Ishikawa (cell line): ENCODE measurements around the gene HCN4.

Experiments
- CEBPB ChIP-seq: IDR thresholded peaks from 2 replicates; pipeline ENCODE4 v1.6.1; 2012
- CREB1 ChIP-seq: IDR thresholded peaks from 2 replicates; pipeline ENCODE4 v1.6.1; 2012; ENCODE audit warnings: low read depth
- EGR1 ChIP-seq: IDR thresholded peaks from 2 replicates; pipeline ENCODE4 v1.6.1; 2012
- EP300 ChIP-seq: IDR thresholded peaks from 2 replicates; pipeline ENCODE4 v1.6.1; 2012; ENCODE audit warnings: borderline replicate concordance
- FOXM1 ChIP-seq: IDR thresholded peaks from 2 replicates; pipeline ENCODE4 v1.6.1; 2012; ENCODE audit warnings: low read depth, borderline replicate concordance
- NFIC ChIP-seq: IDR thresholded peaks from 2 replicates; pipeline ENCODE4 v1.6.1; 2012
- RAD21 ChIP-seq: IDR thresholded peaks from 2 replicates; pipeline ENCODE4 v1.6.1; 2012; ENCODE audit warnings: low read depth
- TAF1 ChIP-seq: IDR thresholded peaks from 2 replicates; pipeline ENCODE4 v1.6.1; 2012; ENCODE audit warnings: low read depth, mild to moderate bottlenecking
- TCF12 ChIP-seq: IDR thresholded peaks from 2 replicates; pipeline ENCODE4 v1.6.1; 2012; ENCODE audit warnings: low read depth
- TEAD4 ChIP-seq: IDR thresholded peaks from 2 replicates; pipeline ENCODE4 v1.6.1; 2012
- YY1 ChIP-seq: IDR thresholded peaks from 2 replicates; pipeline ENCODE4 v1.6.1; 2012; ENCODE audit warnings: low read depth
- ZBTB7A ChIP-seq: IDR thresholded peaks from 2 replicates; pipeline ENCODE4 v1.6.1; 2012; ENCODE audit warnings: low read depth
- TF ChIP-seq, protein P1 (sequence below): IDR thresholded peaks from 2 replicates; pipeline ENCODE4 v1.6.1; 2012
- TF ChIP-seq, protein P2 (sequence below): IDR thresholded peaks from 2 replicates; pipeline ENCODE4 v1.6.1; 2012
- TF ChIP-seq, protein P3 (sequence below): IDR thresholded peaks from 2 replicates; pipeline ENCODE4 v1.6.1; 2012; ENCODE audit warnings: low read depth, mild to moderate bottlenecking

Gene HCN4

DNA sequence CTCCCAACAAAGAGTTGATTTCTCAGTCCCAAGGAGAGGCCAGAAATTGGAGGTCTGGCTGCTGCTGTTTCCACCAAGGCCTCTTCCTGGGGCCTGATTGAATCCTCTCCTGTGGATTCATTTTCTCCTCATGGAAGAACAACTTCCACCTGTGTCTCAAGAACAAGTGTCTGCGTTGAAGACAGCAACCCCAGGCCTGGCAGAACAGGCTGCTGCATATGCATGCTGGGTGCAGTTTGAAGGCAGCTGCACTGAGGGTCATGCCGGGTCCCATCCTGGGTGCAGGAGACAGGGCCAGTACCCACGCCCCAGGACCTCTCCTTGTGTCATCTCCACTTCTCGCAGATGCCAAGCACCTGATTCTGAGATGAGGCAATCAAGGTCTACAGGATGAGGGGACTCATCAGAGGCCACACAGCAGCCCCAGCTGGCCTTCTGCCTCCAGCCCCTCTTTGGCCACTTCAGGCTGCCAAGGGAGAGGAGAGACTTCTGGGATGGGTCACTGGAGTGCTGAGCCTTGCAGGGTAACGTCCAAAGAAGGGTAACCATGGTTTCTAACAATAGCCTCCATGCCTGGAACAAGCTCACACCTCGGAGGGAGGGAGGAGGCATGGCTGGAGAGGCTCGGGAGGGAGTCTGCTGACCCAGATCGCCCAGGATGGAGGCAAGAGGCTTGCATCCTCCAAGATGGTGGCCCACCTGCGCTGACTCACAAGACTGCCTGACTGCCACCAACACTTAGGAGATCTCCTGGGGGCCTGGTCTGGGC is 30.0 kb downstream of the HCN4 start:
- no peak for TF ChIP-seq EP300
- TF ChIP-seq RAD21 = no peak
- no peak for TF ChIP-seq CREB1
- TF ChIP-seq, protein P1, sequence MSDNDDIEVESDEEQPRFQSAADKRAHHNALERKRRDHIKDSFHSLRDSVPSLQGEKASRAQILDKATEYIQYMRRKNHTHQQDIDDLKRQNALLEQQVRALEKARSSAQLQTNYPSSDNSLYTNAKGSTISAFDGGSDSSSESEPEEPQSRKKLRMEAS = no peak
- no peak for TF ChIP-seq TEAD4
- TF ChIP-seq TCF12 = no peak
- TF ChIP-seq ZBTB7A = no peak
- no peak for TF ChIP-seq NFIC
- TF ChIP-seq, protein P2, sequence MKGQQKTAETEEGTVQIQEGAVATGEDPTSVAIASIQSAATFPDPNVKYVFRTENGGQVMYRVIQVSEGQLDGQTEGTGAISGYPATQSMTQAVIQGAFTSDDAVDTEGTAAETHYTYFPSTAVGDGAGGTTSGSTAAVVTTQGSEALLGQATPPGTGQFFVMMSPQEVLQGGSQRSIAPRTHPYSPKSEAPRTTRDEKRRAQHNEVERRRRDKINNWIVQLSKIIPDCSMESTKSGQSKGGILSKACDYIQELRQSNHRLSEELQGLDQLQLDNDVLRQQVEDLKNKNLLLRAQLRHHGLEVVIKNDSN = no peak
- TF ChIP-seq CEBPB = no peak
- no peak for TF ChIP-seq FOXM1

DNA sequence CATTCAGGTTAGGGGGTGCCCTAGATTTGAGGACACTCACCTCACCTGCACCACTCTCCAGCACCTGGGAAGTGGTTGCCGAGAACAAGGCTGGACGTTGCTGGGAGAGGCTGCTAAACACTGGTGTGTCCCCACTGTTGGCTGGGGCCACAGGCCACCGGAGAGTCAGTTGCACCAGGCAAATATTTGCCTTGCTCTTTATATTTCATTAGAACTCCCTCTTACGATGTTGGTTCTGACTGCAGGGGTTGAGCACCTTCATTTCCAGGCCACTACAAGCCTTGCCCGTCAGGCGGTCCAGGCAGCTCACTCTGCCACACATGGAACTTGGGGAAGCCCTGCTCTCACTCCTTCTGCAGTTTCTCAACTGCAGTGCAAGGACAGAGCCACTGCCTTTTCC is 30.7 kb downstream of the HCN4 start:
- TF ChIP-seq ZBTB7A (no peak), FOXM1 (no peak), TCF12 (no peak), EP300 (no peak), TAF1 (no peak), CEBPB (no peak), YY1 (no peak), CREB1 (no peak), TEAD4 (no peak), NFIC (no peak)
- TF ChIP-seq, protein P3, sequence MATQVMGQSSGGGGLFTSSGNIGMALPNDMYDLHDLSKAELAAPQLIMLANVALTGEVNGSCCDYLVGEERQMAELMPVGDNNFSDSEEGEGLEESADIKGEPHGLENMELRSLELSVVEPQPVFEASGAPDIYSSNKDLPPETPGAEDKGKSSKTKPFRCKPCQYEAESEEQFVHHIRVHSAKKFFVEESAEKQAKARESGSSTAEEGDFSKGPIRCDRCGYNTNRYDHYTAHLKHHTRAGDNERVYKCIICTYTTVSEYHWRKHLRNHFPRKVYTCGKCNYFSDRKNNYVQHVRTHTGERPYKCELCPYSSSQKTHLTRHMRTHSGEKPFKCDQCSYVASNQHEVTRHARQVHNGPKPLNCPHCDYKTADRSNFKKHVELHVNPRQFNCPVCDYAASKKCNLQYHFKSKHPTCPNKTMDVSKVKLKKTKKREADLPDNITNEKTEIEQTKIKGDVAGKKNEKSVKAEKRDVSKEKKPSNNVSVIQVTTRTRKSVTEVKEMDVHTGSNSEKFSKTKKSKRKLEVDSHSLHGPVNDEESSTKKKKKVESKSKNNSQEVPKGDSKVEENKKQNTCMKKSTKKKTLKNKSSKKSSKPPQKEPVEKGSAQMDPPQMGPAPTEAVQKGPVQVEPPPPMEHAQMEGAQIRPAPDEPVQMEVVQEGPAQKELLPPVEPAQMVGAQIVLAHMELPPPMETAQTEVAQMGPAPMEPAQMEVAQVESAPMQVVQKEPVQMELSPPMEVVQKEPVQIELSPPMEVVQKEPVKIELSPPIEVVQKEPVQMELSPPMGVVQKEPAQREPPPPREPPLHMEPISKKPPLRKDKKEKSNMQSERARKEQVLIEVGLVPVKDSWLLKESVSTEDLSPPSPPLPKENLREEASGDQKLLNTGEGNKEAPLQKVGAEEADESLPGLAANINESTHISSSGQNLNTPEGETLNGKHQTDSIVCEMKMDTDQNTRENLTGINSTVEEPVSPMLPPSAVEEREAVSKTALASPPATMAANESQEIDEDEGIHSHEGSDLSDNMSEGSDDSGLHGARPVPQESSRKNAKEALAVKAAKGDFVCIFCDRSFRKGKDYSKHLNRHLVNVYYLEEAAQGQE = no peak
- TF ChIP-seq, protein P1 = no peak

DNA sequence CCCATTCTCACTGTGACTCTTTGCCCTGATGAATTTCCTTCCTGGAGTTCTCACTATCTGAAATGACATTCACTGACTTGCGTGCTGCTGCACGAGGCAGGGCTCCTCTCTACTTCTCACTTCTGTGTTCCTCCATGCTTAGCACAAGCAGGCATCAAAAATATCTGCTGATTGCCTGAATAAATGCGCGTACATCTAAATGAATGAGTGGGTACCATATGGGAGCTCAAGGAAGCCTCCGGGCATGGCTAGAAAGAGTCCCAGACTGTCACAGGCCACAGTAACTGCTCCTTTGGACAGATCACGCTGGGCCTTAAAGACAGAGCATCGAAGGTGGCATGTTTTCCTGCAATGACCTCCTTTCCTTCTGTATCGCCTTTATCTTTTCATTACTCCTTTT is 31.6 kb downstream of the HCN4 start:
- TF ChIP-seq CEBPB = no peak
- TF ChIP-seq, protein P3 = no peak
- TF ChIP-seq, protein P2 = no peak
- no peak for TF ChIP-seq ZBTB7A
- TF ChIP-seq TAF1 = no peak
- TF ChIP-seq NFIC = no peak
- no peak for TF ChIP-seq EP300
- no peak for TF ChIP-seq CREB1
- TF ChIP-seq FOXM1 = no peak
- no peak for TF ChIP-seq YY1
- TF ChIP-seq, protein P1 = no peak
- no peak for TF ChIP-seq RAD21
- no peak for TF ChIP-seq TEAD4
- TF ChIP-seq TCF12 = no peak
- no peak for TF ChIP-seq EGR1

DNA sequence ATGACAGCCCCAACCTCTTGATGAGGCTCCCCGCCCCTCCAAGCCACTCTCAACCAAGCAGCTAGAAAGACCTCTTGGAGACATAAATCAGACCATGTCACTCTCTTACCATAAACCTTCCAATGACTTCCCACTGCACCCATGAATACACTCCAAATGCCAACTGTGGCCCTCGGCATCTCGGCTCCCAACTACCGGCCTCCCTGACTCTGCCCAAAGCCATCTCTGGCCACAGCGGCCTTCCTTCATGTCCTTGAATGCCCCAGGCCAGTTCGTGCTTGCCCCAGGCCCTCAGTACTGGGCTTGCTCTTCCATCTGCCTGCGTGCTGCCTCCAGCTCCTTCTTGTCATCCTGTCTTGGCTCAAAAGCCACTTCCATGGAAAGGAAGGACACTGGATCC is 32.0 kb downstream of the HCN4 start:
- no peak for TF ChIP-seq EGR1
- TF ChIP-seq FOXM1 = no peak
- TF ChIP-seq TEAD4 = no peak
- no peak for TF ChIP-seq YY1
- TF ChIP-seq, protein P3 = no peak
- TF ChIP-seq EP300 = no peak
- no peak for TF ChIP-seq ZBTB7A
- TF ChIP-seq RAD21 = no peak
- TF ChIP-seq, protein P1 = no peak
- TF ChIP-seq TCF12 = no peak
- no peak for TF ChIP-seq NFIC
- no peak for TF ChIP-seq CREB1
- TF ChIP-seq, protein P2 = no peak
- TF ChIP-seq TAF1 = no peak
- TF ChIP-seq CEBPB = no peak
